HG02973 (cell line): ENCODE measurements around the gene RARRES1.
A peak's percentile ranks its signal among the peaks of the same experiment; 100 is the strongest.

ENCODE experiments used
- ATAC-seq: cut with Tn5 transposase; IDR thresholded peaks from one replicate; pipeline ENCODE4 v1.9.1; 2021; ENCODE audit warnings: moderate library complexity; ENCODE audit not compliant: unreplicated experiment

The RARRES1 gene, protein sequence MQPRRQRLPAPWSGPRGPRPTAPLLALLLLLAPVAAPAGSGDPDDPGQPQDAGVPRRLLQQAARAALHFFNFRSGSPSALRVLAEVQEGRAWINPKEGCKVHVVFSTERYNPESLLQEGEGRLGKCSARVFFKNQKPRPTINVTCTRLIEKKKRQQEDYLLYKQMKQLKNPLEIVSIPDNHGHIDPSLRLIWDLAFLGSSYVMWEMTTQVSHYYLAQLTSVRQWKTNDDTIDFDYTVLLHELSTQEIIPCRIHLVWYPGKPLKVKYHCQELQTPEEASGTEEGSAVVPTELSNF

DNA sequence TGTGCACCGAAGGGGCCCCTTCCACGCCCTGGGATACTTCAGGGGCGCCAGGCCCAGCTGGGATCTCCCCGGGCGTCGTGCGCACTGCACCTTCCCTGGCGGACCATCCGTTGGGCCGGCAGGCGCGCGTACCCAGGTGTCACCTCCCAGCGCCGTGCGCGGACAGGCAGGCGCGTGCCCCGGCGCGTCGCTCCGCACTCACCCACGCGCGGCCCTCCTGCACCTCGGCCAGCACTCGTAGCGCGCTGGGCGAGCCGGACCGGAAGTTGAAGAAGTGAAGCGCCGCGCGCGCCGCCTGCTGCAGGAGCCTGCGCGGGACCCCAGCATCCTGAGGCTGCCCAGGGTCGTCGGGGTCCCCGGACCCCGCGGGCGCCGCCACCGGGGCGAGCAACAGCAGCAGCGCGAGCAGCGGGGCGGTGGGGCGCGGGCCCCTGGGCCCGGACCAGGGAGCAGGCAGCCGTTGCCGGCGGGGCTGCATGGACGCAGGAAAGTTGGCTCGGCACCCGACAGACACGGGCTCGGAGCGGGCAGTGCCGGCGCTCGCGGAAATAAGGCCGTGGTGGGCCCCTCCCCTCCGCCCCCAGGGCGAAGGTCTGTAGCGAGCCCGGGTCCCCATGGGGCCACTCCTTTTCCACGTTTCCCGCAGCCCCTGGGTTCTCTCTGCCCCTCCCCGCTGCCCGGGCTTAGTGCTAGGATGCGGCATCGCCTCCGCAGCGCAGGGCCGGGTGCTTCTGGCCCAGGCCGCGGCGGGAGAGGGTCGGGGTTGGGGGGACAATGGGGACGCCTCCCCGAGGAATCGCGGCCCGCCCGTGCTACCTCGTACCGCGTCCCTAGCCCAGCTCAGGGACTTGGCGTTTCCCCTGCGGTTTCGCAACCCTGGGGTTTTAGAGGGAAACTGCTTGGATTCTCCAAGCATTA, at the start of gene RARRES1:
TSS of gene RARRES1 (minus strand) at position 520 of the 918 bp plus-strand sequence. CDS start at position 478, 42 bp downstream.
- ATAC-seq = peak; percentile 68

DNA sequence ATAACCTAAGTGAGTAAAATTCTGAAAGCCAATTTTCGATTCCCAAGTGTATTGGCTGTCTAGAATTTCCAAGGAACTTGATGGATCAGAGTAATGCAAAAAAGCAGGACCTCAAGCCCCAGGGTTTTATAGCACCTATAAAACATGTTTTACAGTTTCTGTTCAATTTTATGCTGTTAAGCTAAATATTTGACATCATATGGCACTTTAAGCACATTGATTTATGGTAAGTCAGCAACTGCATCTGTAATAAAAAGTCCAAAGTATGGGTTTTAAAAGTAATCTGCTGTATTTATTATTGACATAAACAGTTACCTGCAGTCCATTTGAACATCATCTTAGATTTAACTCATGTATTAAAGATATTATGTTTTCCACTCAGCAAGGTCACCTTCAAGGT, 49.6 kb upstream of the RARRES1 start:
- no peak for ATAC-seq

DNA sequence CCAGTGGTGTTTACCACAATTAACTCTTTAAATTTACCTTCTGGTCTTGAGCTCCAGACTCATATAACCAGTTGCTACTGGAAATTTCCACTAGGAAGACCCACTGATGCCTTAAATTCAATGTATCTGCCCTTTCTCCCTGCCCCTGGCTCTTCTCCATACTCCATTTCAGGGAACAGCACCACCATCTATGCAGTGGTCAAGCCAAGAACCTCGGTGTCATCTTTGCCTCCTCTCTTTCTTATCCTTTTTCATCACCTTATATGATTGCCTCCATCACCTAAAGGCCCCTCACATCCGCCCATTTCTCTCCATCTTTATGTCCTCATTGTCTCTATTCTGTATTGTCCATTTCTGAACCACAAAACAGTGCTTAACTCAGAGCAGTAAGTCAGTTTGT, 48.9 kb upstream of the RARRES1 start:
- no peak for ATAC-seq

DNA sequence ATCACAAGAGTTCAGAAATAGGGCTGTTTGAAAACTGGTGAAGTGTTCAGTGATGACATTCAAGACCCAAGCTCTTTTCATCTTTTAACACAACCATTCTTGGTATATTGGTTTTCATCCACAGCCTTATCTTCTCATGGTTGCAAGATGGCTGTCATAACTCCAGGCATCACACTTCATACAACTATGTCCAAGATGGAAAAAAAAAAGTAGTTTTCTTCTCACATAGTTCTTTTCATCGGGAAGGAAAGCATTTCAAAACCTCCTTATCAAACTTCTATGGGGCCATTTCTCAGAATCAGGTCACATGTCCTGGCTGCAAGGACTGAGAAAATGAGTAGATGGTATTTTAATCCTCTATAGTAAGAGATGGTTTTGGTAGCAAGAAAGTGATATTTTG, 48.5 kb upstream of the RARRES1 start:
- no peak for ATAC-seq

DNA sequence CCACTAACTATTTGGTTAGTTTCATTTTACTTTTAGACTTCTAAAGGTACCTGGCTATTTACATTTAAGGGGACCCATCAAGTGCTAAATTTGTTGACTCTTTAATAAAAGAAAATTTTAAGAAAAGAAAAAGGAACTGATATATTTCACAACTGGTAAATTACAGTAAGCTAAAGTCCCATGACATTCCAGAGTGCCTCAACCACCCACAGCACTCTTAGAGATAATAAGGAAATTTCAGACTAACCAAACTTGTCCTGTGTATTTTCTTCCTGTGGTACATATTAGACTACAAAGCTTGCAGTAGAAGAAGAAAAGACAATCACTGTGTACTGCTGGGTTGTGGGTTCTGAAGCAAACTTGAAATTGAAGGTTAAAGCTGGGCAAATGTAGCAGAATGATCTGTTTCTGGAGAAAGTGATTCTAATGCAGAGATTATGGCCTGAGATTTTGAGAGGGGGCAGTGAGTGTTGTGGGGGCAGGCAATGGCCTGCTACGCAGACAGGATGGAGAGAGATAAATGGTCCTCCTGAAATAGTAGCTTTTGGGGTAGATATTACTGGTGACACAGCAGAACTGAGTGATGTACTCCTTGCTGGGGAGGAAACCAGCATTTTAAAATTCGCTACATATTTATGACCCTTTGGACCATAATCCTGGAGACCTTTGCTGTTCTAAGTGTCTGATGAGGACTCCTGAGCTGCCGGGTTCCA, 45.1 kb upstream of the RARRES1 start:
- no peak for ATAC-seq

- ATAC-seq = no peak
Measured at GRCh38 chr3:158776531-158776930, 44.3 kb upstream of the RARRES1 start.

DNA sequence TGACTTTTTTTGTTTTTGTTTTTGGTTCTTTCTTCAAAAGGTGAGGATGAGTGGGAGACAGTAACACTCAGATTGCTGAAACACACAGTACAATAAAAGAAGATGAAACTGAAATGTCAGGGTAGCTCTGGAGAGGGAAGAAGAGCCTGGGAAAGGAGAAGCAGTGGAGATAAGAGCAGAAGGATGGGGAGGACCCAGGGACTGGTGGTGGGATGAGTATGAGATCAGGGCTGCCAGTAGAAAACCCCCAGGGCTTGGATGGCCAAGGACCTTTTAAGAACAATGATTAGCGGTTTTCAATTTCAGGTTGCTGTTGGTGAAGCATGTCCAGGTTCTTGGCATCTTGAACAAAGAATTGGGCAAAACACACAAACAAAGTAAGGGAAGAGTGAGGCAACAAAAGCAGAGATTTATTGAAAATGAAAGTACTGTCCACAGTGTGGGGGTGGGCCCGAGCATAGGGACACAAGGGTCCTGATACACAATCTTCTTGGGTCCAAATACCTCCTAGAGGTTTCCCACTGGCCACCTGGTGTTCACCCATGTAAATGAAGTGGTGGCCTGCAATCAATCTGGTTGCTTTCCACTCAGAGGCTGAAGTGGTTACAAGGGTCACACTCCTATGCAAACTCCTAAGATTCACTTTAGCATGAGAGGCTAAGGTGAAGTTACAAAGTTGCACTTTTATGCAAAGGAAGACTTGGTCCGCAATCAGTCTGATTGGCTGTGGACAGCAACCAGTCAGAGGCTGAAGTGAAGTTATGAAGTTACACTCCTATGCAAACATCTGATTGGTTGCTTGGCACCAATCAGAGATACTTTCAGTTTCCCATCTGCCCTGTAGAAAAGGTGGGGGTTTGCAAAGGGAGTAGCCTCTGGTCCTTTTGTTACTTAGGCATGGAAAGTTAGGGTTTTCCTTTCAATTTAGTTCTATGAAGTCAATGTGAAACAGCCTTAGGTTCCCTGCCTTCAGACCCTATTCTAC, 43.5 kb upstream of the RARRES1 start:
- peak; percentile 60 for ATAC-seq

DNA sequence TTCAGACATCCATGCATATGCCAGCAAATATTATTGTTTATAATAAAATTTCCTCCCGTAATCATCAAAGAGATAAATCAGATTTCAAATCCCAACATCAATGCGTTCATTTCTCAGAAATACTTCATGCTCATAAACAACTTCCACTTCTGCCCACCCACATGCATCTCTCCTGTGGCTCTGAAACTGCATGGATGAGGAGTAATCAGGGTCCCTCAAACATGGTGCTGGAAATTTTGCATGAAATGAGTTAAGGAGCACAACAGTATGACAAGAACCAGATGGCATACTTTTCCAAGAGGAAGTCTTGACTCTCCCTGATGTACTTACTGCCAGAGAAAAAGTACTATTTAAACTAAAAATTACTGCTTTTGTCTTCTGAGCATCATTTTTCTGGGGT, 42.7 kb upstream of the RARRES1 start:
- ATAC-seq = no peak

DNA sequence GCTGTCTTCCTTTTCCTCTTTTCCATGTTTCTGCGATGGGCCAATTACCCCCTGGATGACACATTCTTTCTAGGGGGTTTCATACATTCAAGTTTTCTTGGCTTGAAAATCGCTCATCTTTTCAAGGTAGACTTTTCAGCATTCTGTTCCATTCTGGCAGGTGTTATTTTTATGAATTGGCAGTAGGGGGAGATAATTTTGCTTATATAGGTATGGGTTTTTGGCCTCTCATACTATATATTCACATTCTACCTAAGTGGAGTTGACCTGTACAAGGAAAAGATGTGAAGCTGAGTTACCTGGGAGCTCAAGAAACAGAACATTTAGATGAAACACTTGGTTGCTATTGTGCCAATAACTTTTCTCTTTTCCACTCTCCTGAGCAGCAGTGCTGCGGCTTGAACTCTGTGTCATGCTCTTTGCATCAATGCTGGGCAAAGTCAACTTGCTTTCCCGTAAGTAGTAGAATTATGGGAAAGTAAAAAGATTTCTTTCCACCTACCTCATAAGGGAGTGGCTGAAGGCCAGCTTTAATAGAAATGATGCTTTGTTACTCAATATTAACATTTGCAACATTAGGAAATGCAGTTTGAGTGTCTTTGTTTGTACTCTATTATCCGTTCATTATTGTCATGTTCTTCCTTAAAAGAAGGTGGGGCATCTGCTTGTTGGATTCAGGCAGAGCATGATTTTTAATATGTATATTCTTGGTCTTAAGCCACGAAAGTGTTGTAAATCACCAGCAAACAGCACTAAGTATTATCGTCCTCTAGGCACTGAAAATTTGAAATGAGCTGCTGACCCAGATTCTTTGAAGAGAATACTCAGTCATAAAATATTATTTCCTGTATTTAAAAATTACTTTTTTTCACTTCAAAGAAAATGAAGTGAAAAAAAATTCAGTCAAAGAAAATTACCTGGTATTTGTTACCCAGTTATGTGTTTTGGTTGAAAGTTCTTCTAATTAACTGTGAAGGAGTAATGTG, 41.9 kb upstream of the RARRES1 start:
- no peak for ATAC-seq

GRCh38 chr3:158773166-158773565, 40.9 kb upstream of the RARRES1 start:
- no peak for ATAC-seq

DNA sequence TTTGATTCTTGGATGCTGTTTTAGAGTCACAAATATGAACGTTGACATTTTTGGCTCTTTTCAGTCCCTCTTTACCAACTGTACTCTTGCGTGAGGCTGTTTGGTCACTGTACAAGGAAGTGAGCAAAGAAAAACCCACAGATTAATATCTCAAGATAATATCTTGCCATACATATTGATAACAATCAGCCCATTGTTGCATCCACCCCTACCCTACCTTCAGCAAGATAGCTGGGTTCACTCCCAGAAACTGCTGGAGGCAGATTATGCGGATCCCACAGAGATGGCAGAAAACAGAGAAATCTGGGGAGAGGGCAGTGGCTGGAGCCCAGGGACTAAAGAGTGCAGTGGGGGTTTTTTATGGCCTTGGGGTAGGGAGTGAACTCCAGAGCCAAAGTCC, 39.7 kb upstream of the RARRES1 start:
- no peak for ATAC-seq

DNA sequence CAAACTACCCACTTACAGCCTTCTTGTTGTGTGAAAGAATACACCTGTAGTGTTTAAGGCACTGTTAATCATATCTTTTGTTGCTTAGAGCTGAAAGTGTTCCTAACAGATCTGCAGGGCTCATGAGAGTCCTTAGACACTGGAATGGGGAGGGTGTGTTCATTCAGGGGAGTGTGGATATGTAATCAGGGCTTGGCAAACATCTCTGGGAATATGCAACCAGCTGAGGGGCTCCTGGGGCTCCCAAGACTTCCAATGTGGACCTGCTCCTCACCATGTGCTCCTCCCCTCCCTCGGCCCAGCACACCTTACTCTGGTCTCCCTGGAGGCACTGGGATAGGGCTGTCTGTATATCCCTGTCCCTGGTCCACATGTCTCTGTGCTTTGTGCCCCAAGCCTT, 39.3 kb upstream of the RARRES1 start:
- ATAC-seq = no peak

- no peak for ATAC-seq
Measured at GRCh38 chr3:158770741-158771350, 38.6 kb upstream of the RARRES1 start.

DNA sequence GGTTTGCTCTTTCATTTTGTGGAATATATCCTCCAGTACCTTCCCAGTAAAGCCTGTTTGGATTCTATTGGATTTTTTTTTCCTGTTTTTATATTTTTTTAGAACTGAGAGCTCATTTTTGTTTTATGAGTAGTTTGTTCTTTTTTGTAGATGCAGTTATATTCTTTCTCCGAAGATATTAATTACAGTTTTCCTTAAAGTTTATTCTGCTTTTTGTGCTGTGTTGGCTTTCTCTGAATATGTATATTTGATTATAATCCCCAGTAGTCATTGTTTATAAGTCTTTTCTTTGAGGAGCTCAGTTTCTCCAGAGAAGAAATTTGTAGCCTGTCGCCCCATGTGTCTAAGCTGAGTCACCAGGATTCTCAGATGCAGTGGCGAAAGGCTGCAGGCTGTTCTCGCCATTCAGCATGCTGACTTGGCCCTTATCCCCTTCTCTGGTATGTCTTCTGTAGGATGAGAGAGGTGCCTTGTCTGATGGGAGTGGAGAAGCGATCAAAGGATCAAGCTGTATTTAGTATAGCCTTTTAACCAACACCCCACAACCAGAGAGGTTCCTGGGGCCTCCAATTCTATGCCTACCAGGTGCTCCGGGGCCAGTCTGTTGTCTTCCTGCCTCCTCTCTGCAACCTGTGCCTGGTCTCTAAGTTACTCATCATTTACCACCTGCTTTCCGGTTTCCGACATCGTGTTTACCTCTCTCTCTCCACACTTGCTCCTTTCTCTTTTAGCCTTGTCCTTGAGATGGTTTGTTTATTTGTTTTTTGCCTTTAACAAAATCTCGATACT, 37.9 kb upstream of the RARRES1 start:
- ATAC-seq = no peak

GRCh38 chr3:158769549-158769948, 37.3 kb upstream of the RARRES1 start:
- no peak for ATAC-seq

DNA sequence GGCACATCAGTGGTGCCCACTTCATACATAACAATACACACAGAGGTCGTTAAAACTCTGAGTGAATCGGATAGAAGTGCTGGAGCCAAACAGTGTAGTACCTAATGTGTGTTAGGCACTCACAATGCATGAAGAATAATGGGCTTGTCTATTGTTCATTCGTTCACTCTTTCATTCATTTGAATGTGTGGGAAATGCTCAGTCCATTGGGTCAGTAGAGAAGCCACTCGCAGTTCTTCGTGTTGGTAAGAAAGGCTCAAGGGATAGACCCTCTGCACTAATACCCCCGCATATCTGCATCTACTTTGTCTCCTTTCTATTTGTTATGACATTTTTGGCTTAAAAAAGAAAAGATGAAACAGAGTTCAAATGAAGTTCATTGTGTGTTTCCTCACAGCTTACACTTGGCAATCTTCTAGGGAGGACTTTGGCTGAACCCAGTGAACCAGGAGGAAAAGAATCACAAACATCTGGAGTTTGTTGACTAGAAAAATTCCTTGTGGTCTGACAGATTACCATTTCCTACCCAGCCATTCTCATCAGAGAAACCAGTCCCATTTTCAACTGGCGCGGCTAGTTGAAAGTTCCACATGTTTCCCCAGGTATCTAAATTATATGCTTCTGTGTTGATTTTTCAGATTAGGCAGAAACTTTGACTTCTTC, 36.8 kb upstream of the RARRES1 start:
- ATAC-seq = no peak

GRCh38 chr3:158768361-158768787, 36.1 kb upstream of the RARRES1 start:
- no peak for ATAC-seq
